ENCODE data around the gene RPL35A.
"Not testable (repeated sequence)": the region's sequence is repeated elsewhere in the genome, so short reads cannot be mapped to it uniquely, and the experiment has no call there.

GRCh38 chr3:197921429-197922275 lies 28.3 kb upstream of the RPL35A start:
- TF ChIP-seq CTCF, POLR2A (IDR thresholded peaks at IDR 0.05): not testable (repeated sequence)

Data from heart left ventricle (tissue), 13 donors.